Adipocyte (in vitro differentiated cells): ENCODE measurements around the gene INTU.
A peak's percentile ranks its signal among the peaks of the same experiment; 100 is the strongest.

Experiments
- DNase-seq: peaks from one replicate; pipeline ENCODE4 v3.0.0-alpha.2; 2015; ENCODE audit warnings: low read depth
- H3K27me3 ChIP-seq: replicated peaks from 2 replicates; pipeline ENCODE4 v1.7.0; 2013; ENCODE audit warnings: mild to moderate bottlenecking, low read length, moderate library complexity; ENCODE audit not compliant: control insufficient read depth, insufficient read depth
- H3K36me3 ChIP-seq: 2 replicates; pipeline ENCODE4 v1.7.0; 2013; ENCODE audit warnings: low read length, mild to moderate bottlenecking, moderate library complexity; ENCODE audit not compliant: control insufficient read depth, insufficient read depth, severe bottlenecking
- H3K4me1 ChIP-seq: 2 replicates; pipeline ENCODE4 v1.7.0; 2013; ENCODE audit warnings: mild to moderate bottlenecking, low read length, moderate library complexity; ENCODE audit not compliant: control insufficient read depth, insufficient read depth
- H3K4me3 ChIP-seq: 2 replicates; pipeline ENCODE4 v1.7.0; 2013; ENCODE audit warnings: mild to moderate bottlenecking, low read length, moderate library complexity
- H3K9ac ChIP-seq: 2 replicates; pipeline ENCODE4 v1.7.0; 2013; ENCODE audit warnings: mild to moderate bottlenecking, low read length, moderate library complexity
- H3K9me3 ChIP-seq: 2 replicates; pipeline ENCODE4 v1.7.0; 2013; ENCODE audit warnings: mild to moderate bottlenecking, low read length, moderate library complexity; ENCODE audit not compliant: control insufficient read depth

INTU gene

GRCh38 chr4:127618427-127618826 is 14.3 kb upstream of the INTU start:
- Histone ChIP-seq H3K4me1 (peaks cover 3% of the 10 kb centered on the region), H3K27me3 (peaks cover 37% of the 10 kb centered on the region), H3K9ac (no peak overlapping the region), H3K36me3 (no peaks in the 10 kb centered on the region), H3K9me3 (peaks cover 3% of the 10 kb centered on the region), H3K4me3 (no peak overlapping the region)
- DNase-seq, result no peak

- H3K9me3 ChIP-seq, result peaks cover 3% of the 10 kb centered on the region
- no peak for DNase-seq
- H3K4me3 ChIP-seq, result peak overlapping the region; percentile 86
- H3K36me3 ChIP-seq, result no peaks in the 10 kb centered on the region
- no peak overlapping the region for H3K9ac ChIP-seq
- peaks cover 17% of the 10 kb centered on the region for H3K27me3 ChIP-seq
- peaks cover 4% of the 10 kb centered on the region for H3K4me1 ChIP-seq
These were observed 10.2 kb upstream of the INTU start for GRCh38 chr4:127622621-127622920.

- Histone ChIP-seq H3K27me3 (peaks cover 13% of the 10 kb centered on the region), H3K9ac (peak overlapping the region; percentile 66), H3K36me3 (no peaks in the 10 kb centered on the region), H3K4me1 (peaks cover 4% of the 10 kb centered on the region), H3K4me3 (peak overlapping the region; percentile 86), H3K9me3 (peaks cover 3% of the 10 kb centered on the region)
- DNase-seq, result peak; percentile 75
These were observed 9.6 kb upstream of the INTU start for GRCh38 chr4:127622921-127623796.

GRCh38 chr4:127623797-127624083 is 9.0 kb upstream of the INTU start:
- Histone ChIP-seq H3K4me1 (peaks cover 4% of the 10 kb centered on the region), H3K4me3 (peak overlapping the region; percentile 86), H3K27me3 (peaks cover 13% of the 10 kb centered on the region), H3K9ac (peak overlapping the region; percentile 66), H3K36me3 (no peaks in the 10 kb centered on the region), H3K9me3 (no peaks in the 10 kb centered on the region)
- DNase-seq, result peak; percentile 71

- peak; percentile 15 for DNase-seq
- Histone ChIP-seq H3K9me3 (no peaks in the 10 kb centered on the region), H3K27me3 (peaks cover 13% of the 10 kb centered on the region), H3K9ac (peak overlapping the region; percentile 66), H3K4me1 (peaks cover 4% of the 10 kb centered on the region), H3K36me3 (no peaks in the 10 kb centered on the region), H3K4me3 (peak overlapping the region; percentile 86)
These were observed 8.6 kb upstream of the INTU start for GRCh38 chr4:127624173-127624572.

- Histone ChIP-seq H3K9me3 (no peaks in the 10 kb centered on the region), H3K9ac (no peak overlapping the region), H3K4me3 (no peak overlapping the region), H3K27me3 (no peaks in the 10 kb centered on the region), H3K36me3 (no peaks in the 10 kb centered on the region), H3K4me1 (peaks cover 9% of the 10 kb centered on the region)
- no peak for DNase-seq
These were observed 3.4 kb upstream of the INTU start for GRCh38 chr4:127629371-127629770.

- Histone ChIP-seq H3K4me1 (peaks cover 9% of the 10 kb centered on the region), H3K27me3 (no peaks in the 10 kb centered on the region)
These were observed 2.6 kb upstream of the INTU start for GRCh38 chr4:127630152-127630551.

GRCh38 chr4:127631420-127631819 is 1.3 kb upstream of the INTU start:
- peaks cover 9% of the 10 kb centered on the region for H3K4me1 ChIP-seq

More at GRCh38 chr4:127630152-127630551, 2.6 kb upstream of the INTU start:
- H3K4me3 ChIP-seq, result no peak overlapping the region
- no peaks in the 10 kb centered on the region for H3K36me3 ChIP-seq
- H3K9ac ChIP-seq, result no peak overlapping the region
- H3K9me3 ChIP-seq, result no peaks in the 10 kb centered on the region
- DNase-seq, result no peak

GRCh38 chr4:127634181-127634580 is 1.4 kb downstream of the INTU start:
- H3K4me3 ChIP-seq, result peak overlapping the region; percentile 90

More at GRCh38 chr4:127631420-127631819, 1.3 kb upstream of the INTU start:
- Histone ChIP-seq H3K4me3 (no peak overlapping the region), H3K27me3 (no peaks in the 10 kb centered on the region), H3K9me3 (no peaks in the 10 kb centered on the region), H3K9ac (no peak overlapping the region), H3K36me3 (no peaks in the 10 kb centered on the region)
- DNase-seq, result no peak

GRCh38 chr4:127641524-127641923 is 8.8 kb downstream of the INTU start:
- Histone ChIP-seq H3K9me3 (no peaks in the 10 kb centered on the region), H3K4me3 (peak overlapping the region; percentile 72), H3K36me3 (no peaks in the 10 kb centered on the region), H3K27me3 (no peaks in the 10 kb centered on the region), H3K9ac (no peak overlapping the region), H3K4me1 (peaks cover 50% of the 10 kb centered on the region)
- no peak for DNase-seq

More at GRCh38 chr4:127634181-127634580, 1.4 kb downstream of the INTU start:
- Histone ChIP-seq H3K36me3 (no peaks in the 10 kb centered on the region), H3K27me3 (no peaks in the 10 kb centered on the region), H3K4me1 (peaks cover 23% of the 10 kb centered on the region), H3K9ac (no peak overlapping the region), H3K9me3 (no peaks in the 10 kb centered on the region)
- DNase-seq, result peak; percentile 77

- peak overlapping the region; percentile 72 for H3K4me3 ChIP-seq
- DNase-seq, result peak; percentile 20
- no peaks in the 10 kb centered on the region for H3K36me3 ChIP-seq
- no peaks in the 10 kb centered on the region for H3K27me3 ChIP-seq
- H3K9ac ChIP-seq, result peak overlapping the region; percentile 45
- H3K4me1 ChIP-seq, result peaks cover 51% of the 10 kb centered on the region
- H3K9me3 ChIP-seq, result no peaks in the 10 kb centered on the region
These were observed 9.4 kb downstream of the INTU start for GRCh38 chr4:127642169-127642568.

GRCh38 chr4:127643791-127644190 is 11.0 kb downstream of the INTU start:
- H3K9me3 ChIP-seq, result no peaks in the 10 kb centered on the region
- H3K4me3 ChIP-seq, result no peak overlapping the region
- peaks cover 40% of the 10 kb centered on the region for H3K4me1 ChIP-seq
- H3K27me3 ChIP-seq, result no peaks in the 10 kb centered on the region
- H3K9ac ChIP-seq, result no peak overlapping the region
- no peak for DNase-seq
- no peaks in the 10 kb centered on the region for H3K36me3 ChIP-seq
